GM12872 (cell line): ENCODE measurements around the gene SFXN5.
A peak's percentile ranks its signal among the peaks of the same experiment; 100 is the strongest.

Source experiments
- CTCF ChIP-seq: IDR thresholded peaks from 3 replicates; pipeline ENCODE4 v1.5.1; 2011; ENCODE audit warnings: low read depth, mild to moderate bottlenecking, low read length, moderate library complexity; ENCODE audit not compliant: insufficient read depth

Gene SFXN5

GRCh38 chr2:72982219-72982618, 89.3 kb downstream of the SFXN5 start:
- no peak for TF ChIP-seq CTCF

- no peak for TF ChIP-seq CTCF
Measured at GRCh38 chr2:72981536-72981935, 90.0 kb downstream of the SFXN5 start.

- TF ChIP-seq CTCF: no peak
Measured at GRCh38 chr2:72980535-72981217, 90.8 kb downstream of the SFXN5 start.

- no peak for TF ChIP-seq CTCF
Measured at GRCh38 chr2:72979896-72980295, 91.6 kb downstream of the SFXN5 start.

- TF ChIP-seq CTCF: no peak
Measured at GRCh38 chr2:72975017-72975416, 96.5 kb downstream of the SFXN5 start.

- TF ChIP-seq CTCF: no peak
Measured at GRCh38 chr2:72974436-72974754, 97.1 kb downstream of the SFXN5 start.

- peak; percentile 97 for TF ChIP-seq CTCF
Measured at GRCh38 chr2:72973566-72974435, 97.7 kb downstream of the SFXN5 start.
